GM19240 (cell line): ENCODE results near the gene CEACAM20.
"Not testable (repeated sequence)": the region's sequence is repeated elsewhere in the genome, so short reads cannot be mapped to it uniquely, and the experiment has no call there.

Experiments used
- DNase-seq: peaks from one replicate; pipeline ENCODE4 v3.0.0; 2011; ENCODE audit warnings: low spot score; ENCODE audit not compliant: insufficient read length

CEACAM20 gene

GRCh38 chr19:44496711-44497110 lies 32.8 kb downstream of the CEACAM20 start:
- DNase-seq: no peak

DNA sequence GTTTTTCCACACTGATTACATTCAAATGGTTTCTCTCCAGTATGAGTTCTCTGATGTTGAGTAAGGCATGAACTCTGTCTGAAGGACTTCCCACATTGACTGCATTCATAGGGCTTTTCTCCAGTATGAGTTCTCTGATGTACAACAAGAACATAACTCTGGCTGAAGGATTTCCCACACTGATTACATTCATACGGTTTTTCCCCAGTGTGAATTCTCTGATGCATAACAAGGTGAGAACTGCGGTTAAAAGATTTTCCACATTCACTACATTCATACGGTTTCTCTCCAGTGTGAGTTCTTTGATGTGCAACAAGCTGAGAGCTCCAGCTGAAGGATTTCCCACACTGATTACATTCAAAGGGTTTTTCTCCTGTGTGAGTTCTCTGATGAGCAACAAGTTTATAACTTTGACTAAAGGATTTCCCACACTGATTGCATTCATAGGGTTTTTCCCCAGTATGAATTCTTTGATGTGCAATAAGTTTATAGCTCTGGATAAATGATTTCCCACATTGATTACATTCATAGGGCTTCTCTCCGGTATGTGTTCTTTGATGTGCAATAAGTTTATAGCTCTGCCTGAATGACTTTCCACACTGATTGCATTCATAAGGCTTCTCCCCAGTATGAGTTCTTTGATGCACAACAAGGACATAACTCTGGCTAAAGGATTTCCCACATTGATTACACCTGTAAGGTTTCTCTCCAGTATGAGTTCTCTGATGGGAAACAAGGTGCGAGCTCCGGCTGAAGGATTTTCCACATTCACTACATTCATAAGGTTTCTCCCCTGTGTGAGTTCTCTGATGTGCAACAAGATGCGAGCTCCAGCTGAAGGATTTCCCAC lies 52.7 kb downstream of the CEACAM20 start:
- DNase-seq: no peak

DNA sequence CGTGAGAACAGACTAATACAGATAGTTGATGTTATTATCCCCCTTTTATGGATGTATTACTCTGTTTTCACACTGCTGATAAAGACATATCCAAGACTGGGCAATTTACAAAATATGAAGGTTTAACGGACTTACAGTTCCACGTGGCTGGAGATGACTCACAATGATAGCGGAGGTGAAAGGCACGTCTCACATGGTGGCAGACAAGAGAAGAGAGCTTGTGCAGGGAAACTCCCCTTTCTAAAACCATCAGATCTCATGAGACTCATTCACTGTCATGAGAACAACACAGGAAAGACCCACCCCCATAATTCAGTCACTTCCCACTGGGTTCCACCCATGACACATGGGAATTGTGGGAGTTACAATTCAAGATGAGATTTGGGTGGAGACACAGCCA lies 60.7 kb downstream of the CEACAM20 start:
- DNase-seq: not testable (repeated sequence)

DNA sequence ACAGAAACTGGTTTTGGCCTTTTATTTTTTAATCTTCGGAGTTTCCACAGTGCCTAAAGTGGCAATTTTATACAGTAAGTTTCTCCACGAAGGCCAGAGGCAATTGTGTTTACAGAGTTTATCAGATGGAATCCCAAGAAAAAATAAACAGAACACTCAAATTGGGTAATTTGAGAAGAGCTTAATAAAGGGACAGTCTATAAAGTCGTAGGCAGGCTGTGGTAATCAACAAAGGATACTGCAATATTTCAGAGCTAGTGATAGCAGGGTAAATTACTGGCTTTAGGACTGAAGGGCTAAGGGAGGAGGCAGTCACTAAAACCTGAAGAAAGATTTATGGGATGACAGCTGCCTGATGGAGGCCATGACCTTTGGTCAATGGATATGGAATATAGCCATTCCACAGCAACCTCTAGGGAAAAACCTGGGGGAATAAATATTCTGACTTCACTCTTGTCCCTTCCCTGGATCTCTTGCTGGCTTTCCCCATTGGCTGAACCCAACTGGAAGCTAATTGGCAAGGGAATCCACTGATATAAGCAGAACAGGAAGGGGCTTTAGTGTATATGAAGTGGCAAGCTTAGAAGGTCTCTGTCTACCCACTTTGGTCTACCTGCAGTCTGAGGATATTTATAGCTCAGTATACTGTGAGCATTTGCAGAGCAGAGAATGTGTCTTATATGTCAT lies 66.7 kb downstream of the CEACAM20 start:
- not testable (repeated sequence) for DNase-seq
